HepG2 (cell line): ENCODE measurements around the gene GAS2L1. TPM values are rescaled to one million over a fixed set of nuclear protein-coding genes. Genes with fewer than 3 reads are reported as not detected.

Source experiments
- ATAC-seq: fragments of 200-7000 bp; cut with Tn5 transposase; 3 replicates; pipeline ENCODE4 v1.9.1; 2020; ENCODE audit warnings: mild to moderate bottlenecking, moderate library complexity
- BruUV-seq: library from RNA; stranded (reverse); fragments of 400-500 nt; replicated peaks from 2 replicates; lab custom pipeline; 2021; lab: Mats Ljungman, UMichigan
- CTCF ChIA-PET: fragments of 300-600 bp; formaldehyde crosslinking; extraction: SDS; loops from one replicate; lab custom pipeline; 2021; ENCODE audit warnings: low total read pairs, inconsistent platforms, low intra/inter-chr PET ratio; lab: Yijun Ruan, JAX
- POLR2A ChIA-PET: fragments of 350-600 bp; sonication (Branson Sonifier 250); formaldehyde crosslinking; loops from one replicate; lab custom pipeline; 2020; ENCODE audit warnings: antibody characterized with exemption, inconsistent platforms; lab: Yijun Ruan, JAX
- DNase-seq: peaks from one replicate; pipeline ENCODE4 v3.0.0-alpha.2; 2015; ENCODE audit warnings: low spot score
- FAIRE-seq: peaks from 3 replicates; lab custom pipeline; 2011; peaks lifted over from hg19 to GRCh38; lab: Jason Lieb, UNC
- H2AFZ ChIP-seq: one replicate; pipeline ENCODE4 v1.6.1; 2011; ENCODE audit warnings: low read length, inconsistent platforms
- H3K27ac ChIP-seq: fragments of 300-600 bp; 3 replicates; pipeline ENCODE4 v1.8.0; 2011; ENCODE audit warnings: mixed run types, mild to moderate bottlenecking, mixed read lengths, low read length, inconsistent platforms; ENCODE audit not compliant: insufficient read depth; ENCODE audit errors: extremely low read length
- H3K27me3 ChIP-seq, 2 experiments: fragments of 200-600 bp in 1 of 2; 2 replicates in 1 of 2; 3 replicates in 1 of 2; pipeline versions ENCODE4 v1.6.0 to v1.8.0; 2011; ENCODE audit warnings: low read length in 2 of 2, mild to moderate bottlenecking in 2 of 2, moderate library complexity in 2 of 2, inconsistent platforms in 1 of 2; ENCODE audit not compliant: insufficient read depth in 2 of 2, control insufficient read depth in 1 of 2
- H3K36me3 ChIP-seq, 2 experiments: fragments of 200-600 bp in 1 of 2; replicated peaks in 1 of 2; 2 replicates in 1 of 2; 3 replicates in 1 of 2; pipeline versions ENCODE4 v1.5.1 to v1.8.0; 2011; ENCODE audit warnings: low read length in 2 of 2, inconsistent platforms in 1 of 2; ENCODE audit not compliant: insufficient read depth in 2 of 2, control insufficient read depth in 1 of 2
- H3K4me1 ChIP-seq: 2 replicates; pipeline ENCODE4 v1.5.1; 2012; ENCODE audit warnings: low read length, inconsistent platforms; ENCODE audit not compliant: insufficient read depth
- H3K4me2 ChIP-seq: 2 replicates; pipeline ENCODE4 v1.6.0; 2011; ENCODE audit warnings: low read depth, low read length, inconsistent platforms
- H3K4me3 ChIP-seq, 3 experiments: fragments of 200-600 bp in 1 of 3; sonication (generic), shearing (Covaris generic) in 1 of 3; replicated peaks in 1 of 3; 2 replicates each; pipeline ENCODE4 v1.5.1; 2011 to 2016; ENCODE audit warnings: low read length in 3 of 3, inconsistent platforms in 2 of 3, low read depth in 2 of 3, mild to moderate bottlenecking in 2 of 3, control low read depth in 1 of 3, mixed read lengths in 1 of 3; ENCODE audit not compliant: insufficient read depth in 1 of 3
- H3K79me2 ChIP-seq: one replicate; pipeline ENCODE4 v1.6.1; 2011; ENCODE audit warnings: low read length, inconsistent platforms; ENCODE audit not compliant: insufficient read depth
- H3K9ac ChIP-seq: 2 replicates; pipeline ENCODE4 v1.6.0; 2011; ENCODE audit warnings: mild to moderate bottlenecking, low read depth, low read length, inconsistent platforms; ENCODE audit not compliant: insufficient read depth
- H3K9me3 ChIP-seq: 2 replicates; pipeline ENCODE4 v1.5.1; 2012; ENCODE audit warnings: mild to moderate bottlenecking, low read length
- H4K20me1 ChIP-seq: 2 replicates; pipeline ENCODE4 v1.6.0; 2011; ENCODE audit warnings: inconsistent platforms, mild to moderate bottlenecking, low read length, moderate library complexity; ENCODE audit not compliant: insufficient read depth
- AGO2 ChIP-seq: fragments of 200-400 bp; formaldehyde crosslinking; optimal IDR thresholded peaks from 2 replicates; pipeline ENCODE3; 2017; ENCODE audit warnings: mild to moderate bottlenecking, low read depth, low read length, moderate library complexity
- AKAP8 ChIP-seq: sonication (generic); formaldehyde crosslinking; IDR thresholded peaks from 2 replicates; pipeline ENCODE4 v1.5.1; 2020; ENCODE audit warnings: mild to moderate bottlenecking, missing genetic modification reagents
- RBFOX2 ChIP-seq: fragments of 200-400 bp; formaldehyde crosslinking; IDR thresholded peaks from 2 replicates; pipeline ENCODE4 v1.6.1; 2017; ENCODE audit warnings: low read depth, mild to moderate bottlenecking, low read length
- ZNF737 ChIP-seq: sonication (generic); formaldehyde crosslinking; IDR thresholded peaks from 2 replicates; pipeline ENCODE4 v1.5.0; 2020; ENCODE audit warnings: missing genetic modification reagents, mild to moderate bottlenecking, borderline replicate concordance
- ZNF781 ChIP-seq: sonication (generic); formaldehyde crosslinking; IDR thresholded peaks from 2 replicates; pipeline ENCODE4 v1.5.1; 2020; ENCODE audit warnings: borderline replicate concordance, mild to moderate bottlenecking, missing genetic modification reagents; ENCODE audit errors: not compliant biosample characterization
- WGBS: methylation state at CpG from one replicate; pipeline ENCODE4 v1.1.6; 2017; ENCODE audit warnings: low lambda C conversion rate; 5-methylcytosine and 5-hydroxymethylcytosine counted together
- in situ Hi-C: cut with HindIII; loops from 2 replicates; pipeline ENCODE4 v1.10.0; 2017; ENCODE audit warnings: low pct_unique_long_range_greater_than_20kb; ENCODE audit not compliant: extremely low pct_ligation_motif_present
- intact Hi-C: fragments of 100-400 bp; cut with micrococcal nuclease; formaldehyde crosslinking; loops from one replicate; pipeline ENCODE4 v1.10.0; 2022; ENCODE audit not compliant: unreplicated experiment
- polyA plus RNA-seq, 8 experiments: library from polyadenylated mRNA; depleted of rRNA in 3 of 8; stranded (reverse) in 7 of 8; unstranded in 1 of 8; fragments of >200 nt; fragmentation: Illumina TruSeq in 4 of 8; extraction: Trizol in 4 of 8; gene quantifications; 2 replicates each; pipeline versions ENCODE4 v1.2.1 to v1.2.3, GENCODE V29; 2011 to 2016; ENCODE audit warnings: low read depth in 4 of 8, missing spikeins in 1 of 8, mixed read lengths in 1 of 8; ENCODE audit not compliant: insufficient read depth in 1 of 8
- total RNA-seq, 5 experiments: library from RNA; depleted of rRNA; stranded (reverse); fragments of >200 nt; fragmentation: Illumina TruSeq; extraction: Trizol; gene quantifications; 2 replicates each; pipeline ENCODE4 v1.2.3, GENCODE V29; 2016; ENCODE audit warnings: low read depth in 1 of 5
- TF ChIP-seq, protein P1 (sequence below): sonication (generic); formaldehyde crosslinking; IDR thresholded peaks from 2 replicates; pipeline ENCODE4 v1.5.0; 2020; ENCODE audit warnings: mild to moderate bottlenecking, missing genetic modification reagents, borderline replicate concordance
- TF ChIP-seq, protein P2 (sequence below): sonication (generic); formaldehyde crosslinking; IDR thresholded peaks from 2 replicates; pipeline ENCODE4 v1.9.0; 2022; ENCODE audit warnings: missing genetic modification reagents, mild to moderate bottlenecking, borderline replicate concordance

Gene GAS2L1
- total and polyA plus RNA-seq, 2 of the 13 experiments (the other 11 are each of a cell fraction or from before 2014, with no cell fraction given), result 1.8 to 3.3 TPM

DNA sequence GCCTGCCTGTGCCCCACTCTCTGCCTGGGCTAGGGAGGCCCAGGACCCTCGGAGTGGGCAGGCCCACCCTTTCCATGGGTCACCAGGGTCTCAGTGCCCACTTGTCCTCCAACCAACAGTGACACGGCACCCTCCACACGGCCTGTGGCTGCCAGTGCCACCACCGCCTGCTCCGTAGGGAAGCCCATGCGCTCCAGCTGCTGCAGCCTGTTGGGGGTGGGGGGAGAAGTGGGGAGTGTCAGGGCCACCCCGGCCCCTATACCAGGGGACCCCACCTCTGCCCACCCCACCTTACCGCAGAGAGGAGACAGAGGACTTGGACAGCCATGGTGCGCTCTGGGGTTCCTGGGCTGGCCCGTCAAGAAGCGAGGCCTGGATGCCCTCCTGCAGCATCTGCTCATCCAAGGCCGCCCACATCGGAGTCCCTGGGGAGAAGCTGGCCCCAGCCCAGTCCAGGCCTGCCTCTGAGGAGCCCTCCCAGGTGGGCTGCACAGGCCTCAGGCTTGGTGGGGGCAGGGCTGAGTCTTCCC is 46.4 kb upstream of the GAS2L1 start:
- Histone ChIP-seq H3K4me3 (no peak overlapping the region), H3K27me3 (no peaks in the 10 kb centered on the region), H3K4me1 (no peaks in the 10 kb centered on the region), H3K79me2 (no peaks in the 10 kb centered on the region), H3K9ac (no peak overlapping the region), H3K36me3 (peaks cover 3 to 8% of the 10 kb centered on the region in 2 experiments; a peak in 3 of 5 replicates), H3K9me3 (no peaks in the 10 kb centered on the region), H2AFZ (no peak overlapping the region), H3K27ac (no peak overlapping the region), H3K4me2 (no peak overlapping the region), H4K20me1 (no peaks in the 10 kb centered on the region)
- ChIA-PET POLR2A (no interaction called here), CTCF (no interaction called here)
- DNase-seq (no peak), ATAC-seq (peak; percentile 4), FAIRE-seq (no peak)
- 100% methylated on average over 5 of the region's 13 CpGs for WGBS
- intact Hi-C loops (no loop called here), in situ Hi-C loops (no loop called here)
- no TSS peak for BruUV-seq
- TF ChIP-seq, protein P1, sequence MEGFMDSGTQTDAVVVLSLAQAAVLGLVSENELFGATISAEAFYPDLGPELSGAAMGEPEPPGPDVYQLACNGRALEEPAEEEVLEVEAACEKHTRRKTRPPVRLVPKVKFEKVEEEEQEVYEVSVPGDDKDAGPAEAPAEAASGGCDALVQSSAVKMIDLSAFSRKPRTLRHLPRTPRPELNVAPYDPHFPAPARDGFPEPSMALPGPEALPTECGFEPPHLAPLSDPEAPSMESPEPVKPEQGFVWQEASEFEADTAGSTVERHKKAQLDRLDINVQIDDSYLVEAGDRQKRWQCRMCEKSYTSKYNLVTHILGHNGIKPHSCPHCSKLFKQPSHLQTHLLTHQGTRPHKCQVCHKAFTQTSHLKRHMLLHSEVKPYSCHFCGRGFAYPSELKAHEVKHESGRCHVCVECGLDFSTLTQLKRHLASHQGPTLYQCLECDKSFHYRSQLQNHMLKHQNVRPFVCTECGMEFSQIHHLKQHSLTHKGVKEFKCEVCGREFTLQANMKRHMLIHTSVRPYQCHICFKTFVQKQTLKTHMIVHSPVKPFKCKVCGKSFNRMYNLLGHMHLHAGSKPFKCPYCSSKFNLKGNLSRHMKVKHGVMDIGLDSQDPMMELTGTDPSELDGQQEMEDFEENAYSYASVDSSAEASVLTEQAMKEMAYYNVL, result no peak
- TF ChIP-seq AGO2, result peak; percentile 47

DNA sequence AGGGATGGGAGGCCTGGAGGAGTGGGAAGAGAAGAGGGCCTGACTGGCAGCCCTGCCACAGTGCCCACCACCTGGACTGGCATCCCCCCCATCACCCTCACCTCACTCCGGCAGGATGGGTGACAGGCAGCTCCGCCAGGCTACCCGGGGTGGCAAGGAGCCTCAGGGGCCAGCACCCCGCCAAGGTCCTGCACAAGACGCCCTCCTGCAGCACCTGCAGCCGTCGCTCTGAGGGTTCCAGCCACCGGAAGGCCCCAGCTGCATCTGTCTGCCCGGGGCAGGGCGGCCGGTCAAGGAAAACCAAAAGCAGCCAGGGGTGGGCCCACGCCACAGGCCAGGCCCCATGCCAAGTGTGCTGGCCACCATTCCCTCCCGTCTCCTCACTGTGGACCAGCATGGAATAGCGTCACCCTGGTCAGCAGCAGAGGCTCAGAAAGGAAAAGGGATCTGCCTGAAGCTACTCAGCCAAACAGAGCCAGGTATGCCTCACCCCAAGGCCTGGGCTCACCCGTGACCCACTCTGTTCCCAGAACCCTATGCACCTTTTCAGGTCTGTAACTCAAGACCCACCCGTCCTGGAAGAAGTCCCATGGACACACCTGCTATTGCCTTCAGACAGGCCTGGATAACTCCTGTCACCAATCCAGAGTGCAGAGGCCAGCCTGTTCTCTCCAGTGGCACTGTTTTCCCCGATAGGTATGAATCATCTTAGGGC is 45.7 kb upstream of the GAS2L1 start:
- DNase-seq (no peak), ATAC-seq (no peak), FAIRE-seq (no peak)
- H3K4me2 ChIP-seq, result no peak overlapping the region
- H3K9me3 ChIP-seq, result no peaks in the 10 kb centered on the region
- peaks cover 2% of the 10 kb centered on the region for H3K4me1 ChIP-seq
- H3K9ac ChIP-seq, result no peak overlapping the region
- POLR2A ChIA-PET, result interaction anchor here (1.1 kb wide), 1 partner anchor 9 kb away, joined by 7 read pairs; no protein-coding TSS in a partner anchor
- no TSS peak for BruUV-seq
- peaks cover 2% of the 10 kb centered on the region for H3K79me2 ChIP-seq
- no peak overlapping the region for H3K27ac ChIP-seq
- H4K20me1 ChIP-seq, result no peaks in the 10 kb centered on the region
- no peaks in the 10 kb centered on the region for H3K27me3 ChIP-seq
- 92% methylated on average over 2 of the region's 17 CpGs for WGBS
- H2AFZ ChIP-seq, result no peak overlapping the region
- TF ChIP-seq ZNF781 (no peak), AGO2 (peak; percentile 46), AKAP8 (CRISPR knock-in tag) (peak; percentile 72; the same call in 1 of the 2 replicates), RBFOX2 (peak; percentile 38; the same call in 1 of the 2 replicates), ZNF737 (CRISPR knock-in tag) (no peak)
- TF ChIP-seq, protein P2, sequence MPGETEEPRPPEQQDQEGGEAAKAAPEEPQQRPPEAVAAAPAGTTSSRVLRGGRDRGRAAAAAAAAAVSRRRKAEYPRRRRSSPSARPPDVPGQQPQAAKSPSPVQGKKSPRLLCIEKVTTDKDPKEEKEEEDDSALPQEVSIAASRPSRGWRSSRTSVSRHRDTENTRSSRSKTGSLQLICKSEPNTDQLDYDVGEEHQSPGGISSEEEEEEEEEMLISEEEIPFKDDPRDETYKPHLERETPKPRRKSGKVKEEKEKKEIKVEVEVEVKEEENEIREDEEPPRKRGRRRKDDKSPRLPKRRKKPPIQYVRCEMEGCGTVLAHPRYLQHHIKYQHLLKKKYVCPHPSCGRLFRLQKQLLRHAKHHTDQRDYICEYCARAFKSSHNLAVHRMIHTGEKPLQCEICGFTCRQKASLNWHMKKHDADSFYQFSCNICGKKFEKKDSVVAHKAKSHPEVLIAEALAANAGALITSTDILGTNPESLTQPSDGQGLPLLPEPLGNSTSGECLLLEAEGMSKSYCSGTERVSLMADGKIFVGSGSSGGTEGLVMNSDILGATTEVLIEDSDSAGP (CRISPR knock-in tag), result 0 out of 2 replicates have a peak, but pooled peaks have one; percentile 20
- TF ChIP-seq, all 625 proteins: peak for 4
- CTCF ChIA-PET, result no interaction called here
- in situ Hi-C loops (no loop called here), intact Hi-C loops (no loop called here)
- peaks cover 4 to 12% of the 10 kb centered on the region in 2 experiments; a peak in 4 of 5 replicates for H3K36me3 ChIP-seq
- H3K4me3 ChIP-seq, result no peak overlapping the region
